HL-60 (cell line): Measurements from ENCODE around the gene MYO3B.

ENCODE experiments used
- GABPA ChIP-seq: IDR thresholded peaks from 2 replicates; pipeline ENCODE4 v1.6.1; 2012; ENCODE audit warnings: low read depth
- POLR2AphosphoS5 ChIP-seq: IDR thresholded peaks from 2 replicates; pipeline ENCODE4 v1.6.1; 2012; ENCODE audit warnings: low read depth
- SPI1 ChIP-seq: IDR thresholded peaks from 2 replicates; pipeline ENCODE4 v1.6.1; 2012; ENCODE audit warnings: low read depth, mild to moderate bottlenecking, borderline replicate concordance
- TF ChIP-seq, protein P1 (sequence below): IDR thresholded peaks from one replicate; pipeline ENCODE4 v1.5.1; 2011; ENCODE audit warnings: low read length, control low read depth, inconsistent platforms; ENCODE audit not compliant: insufficient read depth
- TF ChIP-seq, protein P2 (sequence below): IDR thresholded peaks from 2 replicates; pipeline ENCODE4 v1.6.1; 2012; ENCODE audit warnings: low read depth; ENCODE audit not compliant: insufficient replicate concordance

DNA sequence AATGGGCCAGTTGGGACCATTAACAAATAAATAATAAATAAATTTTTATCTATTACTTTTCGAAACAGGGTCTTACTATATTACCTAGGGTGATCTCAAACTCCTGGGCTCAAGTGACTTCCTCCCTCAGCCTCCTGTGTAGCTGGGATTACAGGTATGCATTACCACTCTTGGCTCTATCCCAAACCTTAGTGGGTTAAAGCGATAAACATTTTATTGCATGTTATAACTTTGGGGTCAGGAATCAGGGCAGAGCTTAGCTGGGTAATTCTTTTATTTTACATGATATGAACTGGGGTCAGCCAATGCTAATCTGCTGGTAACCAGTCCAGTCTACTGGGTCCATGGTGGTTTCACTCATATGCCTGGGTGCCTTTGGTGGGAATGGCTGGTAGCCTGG lies 127.8 kb downstream of the MYO3B start:
- no peak for TF ChIP-seq POLR2AphosphoS5
- TF ChIP-seq, protein P1, sequence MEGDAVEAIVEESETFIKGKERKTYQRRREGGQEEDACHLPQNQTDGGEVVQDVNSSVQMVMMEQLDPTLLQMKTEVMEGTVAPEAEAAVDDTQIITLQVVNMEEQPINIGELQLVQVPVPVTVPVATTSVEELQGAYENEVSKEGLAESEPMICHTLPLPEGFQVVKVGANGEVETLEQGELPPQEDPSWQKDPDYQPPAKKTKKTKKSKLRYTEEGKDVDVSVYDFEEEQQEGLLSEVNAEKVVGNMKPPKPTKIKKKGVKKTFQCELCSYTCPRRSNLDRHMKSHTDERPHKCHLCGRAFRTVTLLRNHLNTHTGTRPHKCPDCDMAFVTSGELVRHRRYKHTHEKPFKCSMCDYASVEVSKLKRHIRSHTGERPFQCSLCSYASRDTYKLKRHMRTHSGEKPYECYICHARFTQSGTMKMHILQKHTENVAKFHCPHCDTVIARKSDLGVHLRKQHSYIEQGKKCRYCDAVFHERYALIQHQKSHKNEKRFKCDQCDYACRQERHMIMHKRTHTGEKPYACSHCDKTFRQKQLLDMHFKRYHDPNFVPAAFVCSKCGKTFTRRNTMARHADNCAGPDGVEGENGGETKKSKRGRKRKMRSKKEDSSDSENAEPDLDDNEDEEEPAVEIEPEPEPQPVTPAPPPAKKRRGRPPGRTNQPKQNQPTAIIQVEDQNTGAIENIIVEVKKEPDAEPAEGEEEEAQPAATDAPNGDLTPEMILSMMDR, result no peak
- no peak for TF ChIP-seq SPI1
- no peak for TF ChIP-seq GABPA
- TF ChIP-seq, protein P2, sequence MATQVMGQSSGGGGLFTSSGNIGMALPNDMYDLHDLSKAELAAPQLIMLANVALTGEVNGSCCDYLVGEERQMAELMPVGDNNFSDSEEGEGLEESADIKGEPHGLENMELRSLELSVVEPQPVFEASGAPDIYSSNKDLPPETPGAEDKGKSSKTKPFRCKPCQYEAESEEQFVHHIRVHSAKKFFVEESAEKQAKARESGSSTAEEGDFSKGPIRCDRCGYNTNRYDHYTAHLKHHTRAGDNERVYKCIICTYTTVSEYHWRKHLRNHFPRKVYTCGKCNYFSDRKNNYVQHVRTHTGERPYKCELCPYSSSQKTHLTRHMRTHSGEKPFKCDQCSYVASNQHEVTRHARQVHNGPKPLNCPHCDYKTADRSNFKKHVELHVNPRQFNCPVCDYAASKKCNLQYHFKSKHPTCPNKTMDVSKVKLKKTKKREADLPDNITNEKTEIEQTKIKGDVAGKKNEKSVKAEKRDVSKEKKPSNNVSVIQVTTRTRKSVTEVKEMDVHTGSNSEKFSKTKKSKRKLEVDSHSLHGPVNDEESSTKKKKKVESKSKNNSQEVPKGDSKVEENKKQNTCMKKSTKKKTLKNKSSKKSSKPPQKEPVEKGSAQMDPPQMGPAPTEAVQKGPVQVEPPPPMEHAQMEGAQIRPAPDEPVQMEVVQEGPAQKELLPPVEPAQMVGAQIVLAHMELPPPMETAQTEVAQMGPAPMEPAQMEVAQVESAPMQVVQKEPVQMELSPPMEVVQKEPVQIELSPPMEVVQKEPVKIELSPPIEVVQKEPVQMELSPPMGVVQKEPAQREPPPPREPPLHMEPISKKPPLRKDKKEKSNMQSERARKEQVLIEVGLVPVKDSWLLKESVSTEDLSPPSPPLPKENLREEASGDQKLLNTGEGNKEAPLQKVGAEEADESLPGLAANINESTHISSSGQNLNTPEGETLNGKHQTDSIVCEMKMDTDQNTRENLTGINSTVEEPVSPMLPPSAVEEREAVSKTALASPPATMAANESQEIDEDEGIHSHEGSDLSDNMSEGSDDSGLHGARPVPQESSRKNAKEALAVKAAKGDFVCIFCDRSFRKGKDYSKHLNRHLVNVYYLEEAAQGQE, result no peak
